PC-3 (cell line): Measurements from ENCODE around the gene SH3RF2. TPM values are rescaled to one million over a fixed set of nuclear protein-coding genes. Genes with fewer than 3 reads are reported as not detected.

Experiments
- ATAC-seq: fragments of 200-7000 bp; cut with Tn5 transposase; 2 replicates; pipeline ENCODE4 v1.9.1; 2020; ENCODE audit warnings: mild to moderate bottlenecking, moderate library complexity
- BruUV-seq: library from RNA; stranded (reverse); fragments of 400-500 nt; replicated peaks from 2 replicates; lab custom pipeline; 2021; lab: Mats Ljungman, UMichigan
- CTCF ChIA-PET: fragments of 300-600 bp; sonication (Branson Sonifier 250); formaldehyde crosslinking; loops from one replicate; lab custom pipeline; 2022; ENCODE audit warnings: antibody characterized with exemption; lab: Charles Lee
- POLR2A ChIA-PET: fragments of 300-600 bp; sonication (Branson Sonifier 250); formaldehyde crosslinking; loops from one replicate; lab custom pipeline; 2022; ENCODE audit warnings: antibody characterized with exemption; ENCODE audit not compliant: unreplicated experiment; lab: Charles Lee
- DNase-seq: peaks from one replicate; pipeline ENCODE4 v3.0.0-alpha.2; 2015
- H2AFZ ChIP-seq: fragments of 300-600 bp; sonication (generic); 2 replicates; pipeline ENCODE4 v1.6.0; 2016; ENCODE audit warnings: antibody characterized with exemption, low read length
- H3F3A ChIP-seq: fragments of 300-600 bp; sonication (generic); one replicate; pipeline ENCODE4 v1.6.0; 2017; ENCODE audit warnings: antibody characterized with exemption, low read length, control low read depth, mild to moderate bottlenecking; ENCODE audit not compliant: unreplicated experiment
- H3K27ac ChIP-seq: fragments of 300-600 bp; sonication (generic); 2 replicates; pipeline ENCODE4 v1.5.1; 2016; ENCODE audit warnings: mild to moderate bottlenecking, low read length
- H3K27me3 ChIP-seq: fragments of 300-600 bp; sonication (generic); 2 replicates; pipeline ENCODE4 v1.6.1; 2016; ENCODE audit warnings: low read length, mixed read lengths
- H3K36me3 ChIP-seq: fragments of 300-600 bp; sonication (generic); 2 replicates; pipeline ENCODE4 v1.6.1; 2016; ENCODE audit warnings: low read depth, mixed run types, low read length, mixed read lengths
- H3K4me1 ChIP-seq: fragments of 300-600 bp; sonication (generic); 2 replicates; pipeline ENCODE4 v1.5.1; 2016; ENCODE audit warnings: low read length; ENCODE audit not compliant: insufficient read depth
- H3K4me2 ChIP-seq: fragments of 300-600 bp; sonication (generic); 2 replicates; pipeline ENCODE4 v1.6.0; 2016; ENCODE audit warnings: low read length
- H3K4me3 ChIP-seq: fragments of 300-600 bp; sonication (generic); 2 replicates; pipeline ENCODE4 v1.5.1; 2016; ENCODE audit warnings: mild to moderate bottlenecking, low read length, mixed read lengths
- H3K79me2 ChIP-seq: fragments of 300-600 bp; sonication (generic); 2 replicates; pipeline ENCODE4 v1.6.1; 2017; ENCODE audit warnings: low read length, mixed read lengths
- H3K9ac ChIP-seq: fragments of 300-600 bp; sonication (generic); 2 replicates; pipeline ENCODE4 v1.6.0; 2016; ENCODE audit warnings: mild to moderate bottlenecking, low read length
- H3K9me2 ChIP-seq: fragments of 300-600 bp; sonication (generic); replicated peaks from 2 replicates; pipeline ENCODE4 v1.6.1; 2016; ENCODE audit warnings: mixed run types, low read length, mixed read lengths
- H3K9me3 ChIP-seq: fragments of 300-600 bp; sonication (generic); 2 replicates; pipeline ENCODE4 v1.6.1; 2016; ENCODE audit warnings: low read length, mixed read lengths
- H4K20me1 ChIP-seq: fragments of 300-600 bp; sonication (generic); 2 replicates; pipeline ENCODE4 v1.6.1; 2016; ENCODE audit warnings: low read length, mixed read lengths
- EZH2 ChIP-seq: fragments of 300-600 bp; sonication (generic); IDR thresholded peaks from one replicate; pipeline ENCODE4 v1.6.1; 2017; ENCODE audit warnings: antibody characterized with exemption, mild to moderate bottlenecking, low read length; ENCODE audit not compliant: unreplicated experiment
- EZH2phosphoT487 ChIP-seq: fragments of 300-600 bp; sonication (generic); IDR thresholded peaks from 2 replicates; pipeline ENCODE4 v1.6.1; 2018; ENCODE audit warnings: mild to moderate bottlenecking, antibody characterized with exemption, low read length, borderline replicate concordance
- intact Hi-C: fragments of 100-400 bp; cut with micrococcal nuclease; formaldehyde crosslinking; loops from 2 replicates; pipeline ENCODE4 v1.9.0; 2023
- total RNA-seq: library from RNA; depleted of rRNA; stranded (reverse); fragments of >200 nt; gene quantifications from 2 replicates; pipeline ENCODE4 v1.2.3, GENCODE V29; 2014
- TF ChIP-seq, protein P1 (sequence below): fragments of 300-600 bp; sonication (generic); conservative IDR thresholded peaks from 2 replicates; pipeline ENCODE4 v1.5.1; 2017; ENCODE audit warnings: antibody characterized with exemption, low read depth, mild to moderate bottlenecking, low read length

SH3RF2 gene
- total RNA-seq, 1 experiment from 2014 or later, result 5.9 TPM

DNA sequence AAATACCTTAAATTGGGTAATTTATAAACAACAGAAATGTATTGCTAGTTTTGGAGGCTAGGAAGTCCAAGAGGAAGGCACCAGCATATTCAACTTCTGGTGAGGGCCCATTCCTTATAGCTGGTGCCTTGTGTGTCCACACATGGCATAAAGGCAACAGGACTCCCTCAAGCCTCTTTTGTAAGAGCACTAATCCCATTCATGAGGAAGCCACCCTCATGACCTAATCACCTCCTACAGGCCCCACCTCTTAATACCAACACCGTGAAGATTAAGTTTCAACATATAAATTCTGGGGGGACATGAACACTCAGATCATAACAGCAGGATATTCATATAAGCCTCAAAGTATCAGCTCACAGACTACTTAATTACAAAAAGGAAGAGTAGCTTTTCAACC lies 173.0 kb downstream of the SH3RF2 start:
- no peak overlapping the region for H3K4me3 ChIP-seq
- no peak overlapping the region for H3K9ac ChIP-seq
- H3K9me3 ChIP-seq, result no peaks in the 10 kb centered on the region
- H3K4me2 ChIP-seq, result no peak overlapping the region
- no peak for TF ChIP-seq EZH2
- no peak for TF ChIP-seq EZH2phosphoT487
- TF ChIP-seq, protein P1, sequence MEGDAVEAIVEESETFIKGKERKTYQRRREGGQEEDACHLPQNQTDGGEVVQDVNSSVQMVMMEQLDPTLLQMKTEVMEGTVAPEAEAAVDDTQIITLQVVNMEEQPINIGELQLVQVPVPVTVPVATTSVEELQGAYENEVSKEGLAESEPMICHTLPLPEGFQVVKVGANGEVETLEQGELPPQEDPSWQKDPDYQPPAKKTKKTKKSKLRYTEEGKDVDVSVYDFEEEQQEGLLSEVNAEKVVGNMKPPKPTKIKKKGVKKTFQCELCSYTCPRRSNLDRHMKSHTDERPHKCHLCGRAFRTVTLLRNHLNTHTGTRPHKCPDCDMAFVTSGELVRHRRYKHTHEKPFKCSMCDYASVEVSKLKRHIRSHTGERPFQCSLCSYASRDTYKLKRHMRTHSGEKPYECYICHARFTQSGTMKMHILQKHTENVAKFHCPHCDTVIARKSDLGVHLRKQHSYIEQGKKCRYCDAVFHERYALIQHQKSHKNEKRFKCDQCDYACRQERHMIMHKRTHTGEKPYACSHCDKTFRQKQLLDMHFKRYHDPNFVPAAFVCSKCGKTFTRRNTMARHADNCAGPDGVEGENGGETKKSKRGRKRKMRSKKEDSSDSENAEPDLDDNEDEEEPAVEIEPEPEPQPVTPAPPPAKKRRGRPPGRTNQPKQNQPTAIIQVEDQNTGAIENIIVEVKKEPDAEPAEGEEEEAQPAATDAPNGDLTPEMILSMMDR, result no peak
- no peaks in the 10 kb centered on the region for H3K9me2 ChIP-seq
- intact Hi-C loops, result no loop called here
- DNase-seq, result no peak
- H3K79me2 ChIP-seq, result no peaks in the 10 kb centered on the region
- H3F3A ChIP-seq, result no peaks in the 10 kb centered on the region
- no peaks in the 10 kb centered on the region for H3K27me3 ChIP-seq
- H3K36me3 ChIP-seq, result peaks cover 17% of the 10 kb centered on the region; the same call in 1 of the 2 replicates
- H3K27ac ChIP-seq, result no peak overlapping the region
- H2AFZ ChIP-seq, result no peak overlapping the region
- ChIA-PET POLR2A (no interaction called here), CTCF (interaction anchor here (0.6 kb wide), 1 partner anchor 21 kb away, joined by 3 read pairs; no protein-coding TSS in a partner anchor)
- no peak for ATAC-seq
- no peaks in the 10 kb centered on the region for H4K20me1 ChIP-seq
- BruUV-seq, result no TSS peak
- no peaks in the 10 kb centered on the region for H3K4me1 ChIP-seq

DNA sequence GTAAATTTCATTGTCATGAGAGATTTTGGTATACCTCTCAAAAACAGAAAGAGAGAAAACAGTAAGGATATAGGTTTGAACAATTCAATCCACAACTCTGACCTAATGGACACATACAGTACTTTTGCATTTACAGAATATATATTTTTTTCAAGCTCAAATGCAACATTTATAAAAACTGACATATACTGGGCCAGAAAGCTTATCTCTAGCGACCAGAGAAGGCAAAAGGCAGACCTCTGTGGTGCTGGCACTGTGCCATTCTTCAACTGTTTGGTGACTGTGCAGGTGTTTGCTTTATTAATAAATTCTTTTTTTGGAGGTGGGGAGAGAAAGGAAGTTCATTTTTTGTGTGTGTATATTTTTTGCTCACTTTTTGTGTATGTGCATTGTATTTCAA lies 175.0 kb downstream of the SH3RF2 start:
- intact Hi-C loops, result no loop called here
- no peak for DNase-seq
- Histone ChIP-seq H3K36me3 (peaks cover 15% of the 10 kb centered on the region; the same call in 1 of the 2 replicates), H3K4me1 (no peaks in the 10 kb centered on the region), H3K9me3 (no peaks in the 10 kb centered on the region), H3K79me2 (no peaks in the 10 kb centered on the region), H3F3A (no peaks in the 10 kb centered on the region), H3K27ac (no peak overlapping the region), H3K4me3 (no peak overlapping the region), H4K20me1 (no peaks in the 10 kb centered on the region), H3K4me2 (no peak overlapping the region), H3K27me3 (no peaks in the 10 kb centered on the region), H2AFZ (no peak overlapping the region), H3K9me2 (no peaks in the 10 kb centered on the region), H3K9ac (no peak overlapping the region)
- ATAC-seq, result no peak
- CTCF ChIA-PET, result no interaction called here
- no TSS peak for BruUV-seq
- POLR2A ChIA-PET, result no interaction called here
- TF ChIP-seq, protein P1, result no peak
- TF ChIP-seq EZH2phosphoT487, result no peak
- no peak for TF ChIP-seq EZH2

DNA sequence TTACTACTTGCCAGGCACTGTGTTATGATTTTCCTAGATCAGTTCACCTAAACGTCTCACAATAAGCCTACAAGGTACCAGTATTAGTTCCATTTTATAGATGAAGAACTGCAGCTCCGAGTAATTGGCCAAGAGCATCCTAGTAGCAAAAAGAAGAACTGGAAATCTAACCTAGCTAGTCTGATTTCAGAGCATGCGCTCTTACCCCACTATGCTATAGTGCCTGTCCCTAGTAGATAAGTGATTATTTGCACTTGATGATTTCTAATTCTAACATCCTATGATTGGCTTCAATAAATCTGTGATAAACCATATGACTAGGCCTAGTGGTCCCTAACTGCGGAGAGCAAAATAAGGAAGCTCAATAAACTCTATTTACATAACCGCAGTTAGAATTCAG lies 176.1 kb downstream of the SH3RF2 start:
- intact Hi-C loops, result no loop called here
- no TSS peak for BruUV-seq

More for the DNA sequence above, 176.1 kb downstream of the SH3RF2 start:
- no peak overlapping the region for H3K27ac ChIP-seq
- H3K4me3 ChIP-seq, result no peak overlapping the region
- DNase-seq (no peak), ATAC-seq (no peak)
- H3K9ac ChIP-seq, result no peak overlapping the region
- no peak overlapping the region for H3K4me2 ChIP-seq
- H3K36me3 ChIP-seq, result peaks cover 22% of the 10 kb centered on the region
- no peaks in the 10 kb centered on the region for H3K79me2 ChIP-seq
- no peaks in the 10 kb centered on the region for H3K27me3 ChIP-seq
- H2AFZ ChIP-seq, result no peak overlapping the region
- H3F3A ChIP-seq, result no peaks in the 10 kb centered on the region
- no peaks in the 10 kb centered on the region for H3K9me2 ChIP-seq
- TF ChIP-seq, protein P1, result no peak
- no peak for TF ChIP-seq EZH2
- TF ChIP-seq EZH2phosphoT487, result no peak
- no peaks in the 10 kb centered on the region for H3K9me3 ChIP-seq
- ChIA-PET CTCF (no interaction called here), POLR2A (no interaction called here)
- H3K4me1 ChIP-seq, result no peaks in the 10 kb centered on the region
- no peaks in the 10 kb centered on the region for H4K20me1 ChIP-seq
